ENCODE measurements around the gene PGBD2.
"Not testable (repeated sequence)": the region's sequence is repeated elsewhere in the genome, so short reads cannot be mapped to it uniquely, and the experiment has no call there.

Gene PGBD2

GRCh38 chr1:248926401-248927182, 20.6 kb downstream of the PGBD2 start:
- DNase-seq = no peak

GRCh38 chr1:248927283-248927682, 21.2 kb downstream of the PGBD2 start:
- not testable (repeated sequence) for DNase-seq

GRCh38 chr1:248928122-248928521, 22.1 kb downstream of the PGBD2 start:
- DNase-seq = not testable (repeated sequence)

- not testable (repeated sequence) for DNase-seq
These were observed 24.0 kb downstream of the PGBD2 start for GRCh38 chr1:248930037-248930436.

GRCh38 chr1:248938173-248938809, 32.3 kb downstream of the PGBD2 start:
- DNase-seq = not testable (repeated sequence)

GRCh38 chr1:248944134-248944999, 38.3 kb downstream of the PGBD2 start:
- DNase-seq = not testable (repeated sequence)

- DNase-seq = not testable (repeated sequence)
These were observed 39.0 kb downstream of the PGBD2 start for GRCh38 chr1:248945000-248945423.

GRCh38 chr1:248945453-248945852, 39.4 kb downstream of the PGBD2 start:
- not testable (repeated sequence) for DNase-seq

- DNase-seq = not testable (repeated sequence)
These were observed 39.9 kb downstream of the PGBD2 start for GRCh38 chr1:248945856-248946416.
